ENCODE results near the gene CTBS. TPM values are rescaled to one million over a fixed set of nuclear protein-coding genes. Genes with fewer than 3 reads are reported as not detected.

The CTBS gene, protein sequence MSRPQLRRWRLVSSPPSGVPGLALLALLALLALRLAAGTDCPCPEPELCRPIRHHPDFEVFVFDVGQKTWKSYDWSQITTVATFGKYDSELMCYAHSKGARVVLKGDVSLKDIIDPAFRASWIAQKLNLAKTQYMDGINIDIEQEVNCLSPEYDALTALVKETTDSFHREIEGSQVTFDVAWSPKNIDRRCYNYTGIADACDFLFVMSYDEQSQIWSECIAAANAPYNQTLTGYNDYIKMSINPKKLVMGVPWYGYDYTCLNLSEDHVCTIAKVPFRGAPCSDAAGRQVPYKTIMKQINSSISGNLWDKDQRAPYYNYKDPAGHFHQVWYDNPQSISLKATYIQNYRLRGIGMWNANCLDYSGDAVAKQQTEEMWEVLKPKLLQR
- total RNA-seq = 10 to 100 TPM in 3 of 4 donors, 1 to 10 TPM in 1; 6.9 to 17.0 (median 12.2) TPM

DNA sequence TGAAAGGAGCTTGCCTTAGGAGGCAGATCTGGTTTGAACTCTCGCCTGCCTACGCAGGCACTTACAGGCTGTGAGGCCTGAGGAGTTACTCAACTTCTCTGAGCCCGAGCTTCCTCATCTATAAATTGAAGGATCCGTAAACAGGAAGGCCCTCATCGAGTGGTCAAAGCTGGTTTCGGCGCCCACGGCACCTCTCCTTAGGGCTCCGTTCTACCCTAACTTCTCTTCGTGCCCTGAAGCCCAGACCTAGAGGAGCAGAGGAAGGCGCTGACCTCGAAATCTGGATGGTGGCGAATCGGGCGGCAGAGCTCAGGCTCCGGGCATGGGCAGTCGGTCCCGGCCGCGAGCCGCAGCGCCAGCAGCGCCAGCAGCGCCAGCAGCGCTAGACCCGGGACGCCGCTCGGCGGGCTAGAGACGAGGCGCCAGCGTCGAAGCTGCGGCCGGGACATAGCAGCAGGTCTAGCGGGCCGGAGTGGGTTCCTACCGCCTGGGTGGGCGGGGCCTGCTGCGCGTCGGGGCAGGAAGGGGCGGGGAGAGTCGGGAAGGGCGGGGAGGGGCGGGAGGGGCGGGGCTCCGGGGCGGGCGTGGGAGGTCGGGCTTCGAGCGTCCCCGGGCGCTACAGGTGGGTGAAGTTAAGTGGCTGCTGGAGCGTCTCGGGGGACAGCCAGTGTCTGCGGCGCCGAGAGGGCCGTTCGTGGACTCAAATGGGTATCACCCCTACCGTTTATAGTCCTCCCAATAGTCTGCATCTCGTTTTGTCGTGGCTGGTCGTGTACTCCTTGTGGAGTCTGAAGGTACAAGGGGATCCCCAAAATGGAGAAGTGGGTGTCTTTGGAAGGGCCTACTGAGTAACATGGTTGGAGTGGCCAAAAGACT lies at the start of gene CTBS:
Gene CTBS, minus strand, starts transcription at position 474 of the 876 bp plus-strand sequence. Its CDS starts 25 bp downstream, at position 449.
- ATAC-seq = peak; percentile 97
- no peaks in the 10 kb centered on the region for H3K27me3 ChIP-seq
- peak within 1 kb of the TSS; percentile 88 to 98 (median 94) for H3K27ac ChIP-seq
- H3K4me3 ChIP-seq = peak within 1 kb of the TSS; percentile 65 to 86
- WGBS, 2 donors (ENCODE audit: low coverage in 1 of 2) = 2% methylated on average over 9 of the region's 67 CpGs; no CpG with 5 or more reads in 1 of the 2 donors
- peaks cover 0 to 9% of the 10 kb centered on the region in 2 donors for H3K36me3 ChIP-seq
- peaks cover 0 to 23% (median 2%) of the 10 kb centered on the region in 3 donors for H3K4me1 ChIP-seq
- TF ChIP-seq POLR2A (IDR thresholded peaks at IDR 0.05) = peak; percentile 24 to 58
- TF ChIP-seq POLR2AphosphoS5 (IDR thresholded peaks at IDR 0.05) = peak; percentile 92
- TF ChIP-seq EP300 (IDR thresholded peaks at IDR 0.05) = no peak
- TF ChIP-seq, protein P1, sequence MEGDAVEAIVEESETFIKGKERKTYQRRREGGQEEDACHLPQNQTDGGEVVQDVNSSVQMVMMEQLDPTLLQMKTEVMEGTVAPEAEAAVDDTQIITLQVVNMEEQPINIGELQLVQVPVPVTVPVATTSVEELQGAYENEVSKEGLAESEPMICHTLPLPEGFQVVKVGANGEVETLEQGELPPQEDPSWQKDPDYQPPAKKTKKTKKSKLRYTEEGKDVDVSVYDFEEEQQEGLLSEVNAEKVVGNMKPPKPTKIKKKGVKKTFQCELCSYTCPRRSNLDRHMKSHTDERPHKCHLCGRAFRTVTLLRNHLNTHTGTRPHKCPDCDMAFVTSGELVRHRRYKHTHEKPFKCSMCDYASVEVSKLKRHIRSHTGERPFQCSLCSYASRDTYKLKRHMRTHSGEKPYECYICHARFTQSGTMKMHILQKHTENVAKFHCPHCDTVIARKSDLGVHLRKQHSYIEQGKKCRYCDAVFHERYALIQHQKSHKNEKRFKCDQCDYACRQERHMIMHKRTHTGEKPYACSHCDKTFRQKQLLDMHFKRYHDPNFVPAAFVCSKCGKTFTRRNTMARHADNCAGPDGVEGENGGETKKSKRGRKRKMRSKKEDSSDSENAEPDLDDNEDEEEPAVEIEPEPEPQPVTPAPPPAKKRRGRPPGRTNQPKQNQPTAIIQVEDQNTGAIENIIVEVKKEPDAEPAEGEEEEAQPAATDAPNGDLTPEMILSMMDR (IDR thresholded peaks at IDR 0.05) = peak in 1 of 4 experiments; percentile 16
- H3K9me3 ChIP-seq = no peaks in the 10 kb centered on the region

DNA sequence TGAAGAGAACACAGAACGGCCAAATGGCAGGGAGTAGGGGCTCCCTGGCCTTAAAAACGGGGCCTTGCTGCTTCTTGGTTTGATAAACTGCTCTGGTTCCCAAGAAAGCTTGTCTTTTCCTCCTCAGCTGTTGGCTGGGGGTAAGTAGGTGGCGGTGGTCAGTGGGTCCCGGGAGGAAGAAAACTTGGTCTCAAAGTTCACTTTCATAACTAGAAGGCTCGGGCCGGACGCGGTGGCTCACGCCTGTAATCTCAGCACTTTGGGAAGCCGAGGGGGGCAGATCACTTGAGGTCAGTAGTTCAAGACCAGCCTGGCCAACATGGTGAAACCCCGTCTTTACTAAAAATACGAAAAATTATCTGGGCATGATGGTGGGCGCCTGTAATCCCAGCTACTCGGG lies 47.3 kb upstream of the CTBS start:
- TF ChIP-seq EP300 (IDR thresholded peaks at IDR 0.05) = no peak
- no peak for TF ChIP-seq POLR2AphosphoS5 (IDR thresholded peaks at IDR 0.05)
- TF ChIP-seq, protein P1 (IDR thresholded peaks at IDR 0.05) = no peak
- no peak for TF ChIP-seq POLR2A (IDR thresholded peaks at IDR 0.05)
- 86 to 90% methylated on average over 2 to 8 of the region's 14 CpGs for WGBS, 2 donors (ENCODE audit: low coverage in 1 of 2)
- H3K27ac ChIP-seq = no peak overlapping the region
- no peak overlapping the region for H3K4me3 ChIP-seq
- H3K9me3 ChIP-seq = no peaks in the 10 kb centered on the region
- no peak for ATAC-seq
- peaks cover 0 to 42% (median 4%) of the 10 kb centered on the region in 3 donors for H3K4me1 ChIP-seq
- no peaks in the 10 kb centered on the region for H3K36me3 ChIP-seq
- no peaks in the 10 kb centered on the region for H3K27me3 ChIP-seq

DNA sequence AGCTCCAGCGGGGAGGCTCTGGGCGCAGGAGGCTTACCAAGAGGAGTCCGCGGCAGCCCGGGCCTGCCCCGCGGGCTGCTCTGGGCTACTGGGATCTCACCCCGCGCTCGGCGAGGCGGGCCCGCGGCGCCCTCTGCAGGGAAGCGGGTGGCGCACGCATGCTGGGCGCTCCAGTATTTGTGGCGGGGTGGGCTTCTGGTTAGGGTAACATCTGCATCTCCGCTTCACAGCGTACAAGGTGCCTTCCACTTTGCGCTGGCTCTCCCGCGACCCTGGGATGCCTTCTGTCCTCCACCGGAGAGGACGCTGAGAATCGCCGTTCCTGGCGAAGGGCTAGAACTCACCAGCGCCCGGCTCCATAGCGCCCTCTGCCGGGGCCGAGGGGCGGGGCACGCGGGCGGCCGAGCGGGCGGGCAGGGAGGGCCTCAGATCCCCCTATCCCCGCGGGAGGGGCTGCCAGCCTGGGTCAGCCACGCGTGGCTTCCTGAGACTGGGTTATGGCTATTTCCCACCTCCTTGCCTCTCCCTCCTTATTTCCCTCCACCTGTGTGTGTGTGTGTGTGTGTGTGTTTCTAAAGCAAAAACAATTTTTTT lies 46.6 kb upstream of the CTBS start:
- ATAC-seq = peak; percentile 93
- peak overlapping the region; percentile 62 to 64 for H3K4me3 ChIP-seq
- WGBS, 2 donors (ENCODE audit: low coverage in 1 of 2) = 0% methylated on average over 2 to 9 of the region's 46 CpGs
- H3K36me3 ChIP-seq = no peaks in the 10 kb centered on the region
- H3K9me3 ChIP-seq = no peaks in the 10 kb centered on the region
- H3K27ac ChIP-seq = peak overlapping the region in 3 of 4 donors; percentile 58 to 79 (median 77)
- TF ChIP-seq EP300 (IDR thresholded peaks at IDR 0.05) (no peak), POLR2AphosphoS5 (IDR thresholded peaks at IDR 0.05) (peak; percentile 42), POLR2A (IDR thresholded peaks at IDR 0.05) (no peak)
- TF ChIP-seq, protein P1 (IDR thresholded peaks at IDR 0.05) = peak; percentile 70 to 99 (median 88)
- H3K4me1 ChIP-seq = peaks cover 0 to 42% (median 4%) of the 10 kb centered on the region in 3 donors
- no peaks in the 10 kb centered on the region for H3K27me3 ChIP-seq

DNA sequence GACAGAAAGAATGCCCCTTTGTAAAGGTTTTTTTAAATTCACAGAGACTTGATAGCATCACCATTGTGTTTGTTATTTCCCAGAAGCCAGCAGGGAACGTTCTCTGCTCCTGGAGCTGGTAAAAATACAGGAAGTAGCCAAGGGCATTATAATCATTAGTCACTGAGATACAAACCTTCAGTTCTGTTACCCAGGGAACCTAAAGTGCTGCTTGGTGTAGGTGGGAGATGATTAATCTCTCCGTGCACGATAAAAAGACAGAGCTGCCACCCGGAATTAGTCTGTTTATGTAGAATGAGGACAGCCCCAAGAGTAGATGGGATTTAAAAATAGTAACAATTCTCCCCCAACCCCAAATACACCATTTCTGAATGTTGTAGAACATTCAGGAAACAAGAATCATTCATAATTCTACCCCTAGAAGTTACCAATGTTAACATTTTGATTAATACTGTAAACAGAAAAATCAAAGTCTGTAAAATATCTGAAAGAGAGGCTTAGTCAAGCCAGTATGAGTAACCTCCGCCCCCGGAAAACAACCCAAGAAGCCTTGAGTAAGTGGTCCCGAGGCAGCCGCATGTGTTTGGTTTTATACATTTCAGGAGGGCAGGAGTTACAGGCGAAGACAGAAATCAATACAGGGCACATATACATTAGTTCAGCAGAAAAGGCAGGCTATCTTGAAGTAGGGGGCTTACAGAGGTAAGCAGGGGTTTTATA lies 45.3 kb upstream of the CTBS start:
- 24 to 44% methylated on average over 9 of the region's 9 CpGs for WGBS, 2 donors (ENCODE audit: low coverage in 1 of 2)
- no peaks in the 10 kb centered on the region for H3K27me3 ChIP-seq
- ATAC-seq = no peak
- H3K36me3 ChIP-seq = no peaks in the 10 kb centered on the region
- H3K4me1 ChIP-seq = peaks cover 0 to 42% (median 4%) of the 10 kb centered on the region in 3 donors
- peak overlapping the region in 3 of 4 donors; percentile 27 to 57 (median 52) for H3K27ac ChIP-seq
- H3K9me3 ChIP-seq = no peaks in the 10 kb centered on the region
- TF ChIP-seq POLR2AphosphoS5 (IDR thresholded peaks at IDR 0.05) (peak; percentile 76), POLR2A (IDR thresholded peaks at IDR 0.05) (no peak), EP300 (IDR thresholded peaks at IDR 0.05) (no peak)
- TF ChIP-seq, protein P1 (IDR thresholded peaks at IDR 0.05) = no peak
- H3K4me3 ChIP-seq = no peak overlapping the region

Data from gastroesophageal sphincter (tissue), 4 donors.